Measurements from ENCODE around the gene RYK.

Gene RYK

DNA sequence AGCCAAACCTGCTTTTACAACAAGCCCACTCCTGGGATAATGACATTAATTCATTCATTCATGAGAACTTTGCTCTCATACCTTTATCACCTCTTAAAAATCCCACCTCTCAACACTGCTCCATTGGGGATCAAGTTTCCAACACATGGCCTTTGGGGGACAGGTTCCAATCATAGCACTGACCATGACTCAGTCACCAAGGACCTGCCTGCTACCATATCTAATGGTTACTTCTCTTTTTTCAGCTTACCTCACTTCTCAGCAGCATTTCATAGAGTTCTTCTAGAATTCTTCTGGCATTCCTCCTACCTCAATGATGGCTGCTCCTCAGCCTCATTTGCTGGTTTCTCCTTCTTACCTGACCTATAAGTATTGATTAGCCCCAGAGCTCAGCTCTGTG, 36.9 kb upstream of the RYK start:
- Histone ChIP-seq H3K4me1 (ENCODE audit: control insufficient read depth in 2 of 2, insufficient read depth in 1 of 2, low read depth in 1 of 2, low read length in 2 of 2) (no peaks in the 10 kb centered on the region), H4K91ac (ENCODE audit: low read depth, low read length, poor library complexity) (no peak overlapping the region), H2AK5ac (ENCODE audit: low read depth, low read length) (no peak overlapping the region), H2BK15ac (ENCODE audit: low read length) (no peak overlapping the region), H3K23ac (ENCODE audit: low read depth, low read length, poor library complexity) (no peak overlapping the region), H3K27me3 (ENCODE audit: control insufficient read depth in 3 of 3, insufficient read depth in 3 of 3, low read depth in 1 of 3, low read length in 3 of 3) (peaks cover 0 to 6% (median 0%) of the 10 kb centered on the region in 3 experiments), H2BK12ac (ENCODE audit: low read length) (no peak overlapping the region), H4K8ac (ENCODE audit: low read depth, low read length) (no peak overlapping the region), H2AFZ (ENCODE audit: low read length) (no peak overlapping the region), H3K36me3 (replicated peaks in 1 of 2; ENCODE audit: control insufficient read depth in 2 of 2, insufficient read depth in 2 of 2, low read length in 2 of 2) (no peaks in the 10 kb centered on the region), H3K9ac (ENCODE audit: low read depth, low read length, poor library complexity) (no peak overlapping the region), H3K14ac (ENCODE audit: low read length) (no peak overlapping the region), H3K4ac (ENCODE audit: low read length) (no peak overlapping the region), H3K4me3 (ENCODE audit: low read length in 2 of 2) (no peak overlapping the region), H3K18ac (ENCODE audit: low read length) (no peak overlapping the region), H3K79me1 (ENCODE audit: low read depth, low read length) (no peaks in the 10 kb centered on the region), H2BK120ac (ENCODE audit: low read depth, low read length) (no peak overlapping the region), H3K4me2 (ENCODE audit: insufficient read depth, low read length, poor library complexity, severe bottlenecking) (no peak overlapping the region), H3K9me3 (replicated peaks in 1 of 2; ENCODE audit: control insufficient read depth in 2 of 2, insufficient read depth in 1 of 2, low read depth in 1 of 2, low read length in 2 of 2) (no peaks in the 10 kb centered on the region), H3K27ac (replicated peaks; ENCODE audit: low read length) (no peak overlapping the region), H2BK5ac (ENCODE audit: low read length) (no peak overlapping the region)
- DNase-seq (ENCODE audit: low spot score), result no peak

DNA sequence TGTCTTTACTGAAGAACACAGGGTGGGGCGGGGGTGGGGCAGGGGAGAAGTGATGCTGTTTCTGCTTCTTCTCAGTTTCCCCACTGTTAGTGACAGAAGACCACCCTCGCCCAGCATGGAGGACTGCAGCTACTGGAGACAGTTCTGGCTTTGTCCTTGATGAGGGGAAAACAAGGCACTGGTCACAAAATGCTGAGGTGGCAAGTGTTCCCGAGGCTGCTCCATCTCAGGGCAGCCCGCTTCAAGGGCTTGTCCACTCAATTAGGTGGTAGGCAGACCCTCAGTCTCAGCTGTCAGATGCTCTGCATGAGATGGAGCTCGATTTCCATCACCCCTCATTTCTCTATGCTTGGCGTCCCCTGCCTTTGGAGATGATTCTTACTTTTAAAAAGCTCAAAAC, 33.8 kb upstream of the RYK start:
- no peak overlapping the region for H4K91ac ChIP-seq (ENCODE audit: low read depth, low read length, poor library complexity)
- no peak overlapping the region for H2BK12ac ChIP-seq (ENCODE audit: low read length)
- H3K79me1 ChIP-seq (ENCODE audit: low read depth, low read length), result no peaks in the 10 kb centered on the region
- H3K14ac ChIP-seq (ENCODE audit: low read length), result no peak overlapping the region
- no CpG with 5 or more reads among the region's 6 CpGs for WGBS, 2 donors (ENCODE audit: extremely low coverage in 2 of 2, insufficient read length in 2 of 2, insufficient replicate concordance in 1 of 2)
- H3K36me3 ChIP-seq (replicated peaks in 1 of 2; ENCODE audit: control insufficient read depth in 2 of 2, insufficient read depth in 2 of 2, low read length in 2 of 2), result no peaks in the 10 kb centered on the region
- H2BK15ac ChIP-seq (ENCODE audit: low read length), result no peak overlapping the region
- H3K27ac ChIP-seq (replicated peaks; ENCODE audit: low read length), result no peak overlapping the region
- peaks cover 0 to 3% of the 10 kb centered on the region in 2 donors for H3K9me3 ChIP-seq (replicated peaks in 1 of 2; ENCODE audit: control insufficient read depth in 2 of 2, insufficient read depth in 1 of 2, low read depth in 1 of 2, low read length in 2 of 2)
- no peak overlapping the region for H3K9ac ChIP-seq (ENCODE audit: low read depth, low read length, poor library complexity)
- peaks cover 0 to 12% (median 0%) of the 10 kb centered on the region in 3 experiments for H3K27me3 ChIP-seq (ENCODE audit: control insufficient read depth in 3 of 3, insufficient read depth in 3 of 3, low read depth in 1 of 3, low read length in 3 of 3)
- H2BK120ac ChIP-seq (ENCODE audit: low read depth, low read length), result no peak overlapping the region
- H2BK5ac ChIP-seq (ENCODE audit: low read length), result no peak overlapping the region
- no peak overlapping the region for H3K4me3 ChIP-seq (ENCODE audit: low read length in 2 of 2)
- H4K8ac ChIP-seq (ENCODE audit: low read depth, low read length), result peak overlapping the region; percentile 75
- H2AFZ ChIP-seq (ENCODE audit: low read length), result no peak overlapping the region
- H3K18ac ChIP-seq (ENCODE audit: low read length), result no peak overlapping the region
- no peak overlapping the region for H3K4ac ChIP-seq (ENCODE audit: low read length)
- H3K4me2 ChIP-seq (ENCODE audit: insufficient read depth, low read length, poor library complexity, severe bottlenecking), result no peak overlapping the region
- no peak overlapping the region for H3K23ac ChIP-seq (ENCODE audit: low read depth, low read length, poor library complexity)
- no peak for DNase-seq (ENCODE audit: low spot score)
- no peaks in the 10 kb centered on the region for H3K4me1 ChIP-seq (ENCODE audit: control insufficient read depth in 2 of 2, insufficient read depth in 1 of 2, low read depth in 1 of 2, low read length in 2 of 2)
- no peak overlapping the region for H2AK5ac ChIP-seq (ENCODE audit: low read depth, low read length)

- no peak overlapping the region for H3K18ac ChIP-seq (ENCODE audit: low read length)
- no peak overlapping the region for H2AFZ ChIP-seq (ENCODE audit: low read length)
- WGBS, 2 donors (ENCODE audit: extremely low coverage in 2 of 2, insufficient read length in 2 of 2, insufficient replicate concordance in 1 of 2), result no CpG with 5 or more reads among the region's 8 CpGs
- no peak overlapping the region for H3K14ac ChIP-seq (ENCODE audit: low read length)
- no peak overlapping the region for H3K9ac ChIP-seq (ENCODE audit: low read depth, low read length, poor library complexity)
- H3K4me1 ChIP-seq (ENCODE audit: control insufficient read depth in 2 of 2, insufficient read depth in 1 of 2, low read depth in 1 of 2, low read length in 2 of 2), result peaks cover 0 to 3% of the 10 kb centered on the region in 2 donors
- no peak overlapping the region for H2BK15ac ChIP-seq (ENCODE audit: low read length)
- peaks cover 0 to 13% (median 0%) of the 10 kb centered on the region in 3 experiments for H3K27me3 ChIP-seq (ENCODE audit: control insufficient read depth in 3 of 3, insufficient read depth in 3 of 3, low read depth in 1 of 3, low read length in 3 of 3)
- DNase-seq (ENCODE audit: low spot score), result no peak
- no peak overlapping the region for H3K4me2 ChIP-seq (ENCODE audit: insufficient read depth, low read length, poor library complexity, severe bottlenecking)
- no peak overlapping the region for H3K4me3 ChIP-seq (ENCODE audit: low read length in 2 of 2)
- no peak overlapping the region for H3K27ac ChIP-seq (replicated peaks; ENCODE audit: low read length)
- no peak overlapping the region for H4K91ac ChIP-seq (ENCODE audit: low read depth, low read length, poor library complexity)
- no peaks in the 10 kb centered on the region for H3K36me3 ChIP-seq (replicated peaks in 1 of 2; ENCODE audit: control insufficient read depth in 2 of 2, insufficient read depth in 2 of 2, low read length in 2 of 2)
- H3K23ac ChIP-seq (ENCODE audit: low read depth, low read length, poor library complexity), result no peak overlapping the region
- H2BK120ac ChIP-seq (ENCODE audit: low read depth, low read length), result no peak overlapping the region
- H4K8ac ChIP-seq (ENCODE audit: low read depth, low read length), result no peak overlapping the region
- H2AK5ac ChIP-seq (ENCODE audit: low read depth, low read length), result no peak overlapping the region
- no peak overlapping the region for H2BK12ac ChIP-seq (ENCODE audit: low read length)
- no peaks in the 10 kb centered on the region for H3K79me1 ChIP-seq (ENCODE audit: low read depth, low read length)
- H2BK5ac ChIP-seq (ENCODE audit: low read length), result no peak overlapping the region
- no peak overlapping the region for H3K4ac ChIP-seq (ENCODE audit: low read length)
- H3K9me3 ChIP-seq (replicated peaks in 1 of 2; ENCODE audit: control insufficient read depth in 2 of 2, insufficient read depth in 1 of 2, low read depth in 1 of 2, low read length in 2 of 2), result peaks cover 0 to 3% of the 10 kb centered on the region in 2 donors
Measured at GRCh38 chr3:134282659-134283047, 32.0 kb upstream of the RYK start.

GRCh38 chr3:134281912-134282658, 31.4 kb upstream of the RYK start:
- DNase-seq (ENCODE audit: low spot score), result no peak
- Histone ChIP-seq H2BK5ac (ENCODE audit: low read length) (no peak overlapping the region), H4K8ac (ENCODE audit: low read depth, low read length) (no peak overlapping the region), H3K4ac (ENCODE audit: low read length) (no peak overlapping the region), H3K4me1 (ENCODE audit: control insufficient read depth in 2 of 2, insufficient read depth in 1 of 2, low read depth in 1 of 2, low read length in 2 of 2) (peaks cover 0 to 8% of the 10 kb centered on the region in 2 donors), H3K27me3 (ENCODE audit: control insufficient read depth in 3 of 3, insufficient read depth in 3 of 3, low read depth in 1 of 3, low read length in 3 of 3) (peaks cover 0 to 13% (median 0%) of the 10 kb centered on the region in 3 experiments), H3K79me1 (ENCODE audit: low read depth, low read length) (no peaks in the 10 kb centered on the region), H3K27ac (replicated peaks; ENCODE audit: low read length) (no peak overlapping the region), H3K4me2 (ENCODE audit: insufficient read depth, low read length, poor library complexity, severe bottlenecking) (no peak overlapping the region), H4K91ac (ENCODE audit: low read depth, low read length, poor library complexity) (no peak overlapping the region), H2BK15ac (ENCODE audit: low read length) (no peak overlapping the region), H3K14ac (ENCODE audit: low read length) (no peak overlapping the region), H3K23ac (ENCODE audit: low read depth, low read length, poor library complexity) (no peak overlapping the region), H3K4me3 (ENCODE audit: low read length in 2 of 2) (no peak overlapping the region), H2AFZ (ENCODE audit: low read length) (no peak overlapping the region), H3K9ac (ENCODE audit: low read depth, low read length, poor library complexity) (no peak overlapping the region), H2BK120ac (ENCODE audit: low read depth, low read length) (no peak overlapping the region), H3K36me3 (replicated peaks in 1 of 2; ENCODE audit: control insufficient read depth in 2 of 2, insufficient read depth in 2 of 2, low read length in 2 of 2) (no peaks in the 10 kb centered on the region), H3K9me3 (replicated peaks in 1 of 2; ENCODE audit: control insufficient read depth in 2 of 2, insufficient read depth in 1 of 2, low read depth in 1 of 2, low read length in 2 of 2) (peaks cover 0 to 3% of the 10 kb centered on the region in 2 donors), H3K18ac (ENCODE audit: low read length) (no peak overlapping the region), H2BK12ac (ENCODE audit: low read length) (no peak overlapping the region), H2AK5ac (ENCODE audit: low read depth, low read length) (no peak overlapping the region)
- WGBS, 2 donors (ENCODE audit: extremely low coverage in 2 of 2, insufficient read length in 2 of 2, insufficient replicate concordance in 1 of 2), result no CpG with 5 or more reads among the region's 2 CpGs

Data from neuronal stem cell (in vitro differentiated cells).